Right lobe of liver (tissue), 6 donors: ENCODE data around the gene ZMIZ1. TPM values are rescaled to one million over a fixed set of nuclear protein-coding genes. Genes with fewer than 3 reads are reported as not detected.
A peak's percentile ranks its signal among the peaks of the same experiment; 100 is the strongest.

Experiments
- ATAC-seq, 4 donors: fragments of 200-7000 bp; cut with Tn5 transposase; one replicate each; pipeline ENCODE4 v1.9.1; 2020; ENCODE audit warnings: mild to moderate bottlenecking in 4 of 4, moderate library complexity in 4 of 4
- DNase-seq, 3 donors: peaks; one replicate each; pipeline ENCODE4 v3.0.0-alpha.2; 2020
- H3K27ac ChIP-seq, 3 donors: fragments of 200-600 bp; one replicate each; pipeline ENCODE4 v1.8.0; 2022
- H3K27me3 ChIP-seq, 2 donors: fragments of 200-600 bp; one replicate each; pipeline ENCODE4 v1.8.0; 2022
- H3K36me3 ChIP-seq, 4 donors: fragments of 200-600 bp; sonication (generic) in 1 of 4; one replicate each; pipeline versions ENCODE4 v1.5.1 to v1.8.0; 2017 to 2022; ENCODE audit warnings: control low read depth in 1 of 4
- H3K4me1 ChIP-seq, 4 donors: fragments of 200-600 bp; sonication (generic) in 1 of 4; one replicate each; pipeline versions ENCODE4 v1.5.1 to v1.8.0; 2017 to 2022; ENCODE audit warnings: control low read depth in 1 of 4
- H3K4me3 ChIP-seq, 3 donors: fragments of 200-600 bp; one replicate each; pipeline ENCODE4 v1.8.0; 2022
- H3K9me3 ChIP-seq, 4 donors: fragments of 200-600 bp; sonication (generic) in 1 of 4; one replicate each; pipeline versions ENCODE4 v1.5.1 to v1.8.0; 2017 to 2022; ENCODE audit warnings: control low read depth in 1 of 4
- CTCF ChIP-seq, 4 donors: fragments of 200-600 bp in 3 of 4; fragments of 450-650 bp in 1 of 4; IDR thresholded peaks; one replicate each; pipeline versions ENCODE4 v1.5.1 to v1.8.0; 2016 to 2022; ENCODE audit warnings: antibody characterized with exemption in 4 of 4, mild to moderate bottlenecking in 2 of 4
- POLR2A ChIP-seq: fragments of 450-650 bp; IDR thresholded peaks from one replicate; pipeline ENCODE4 v1.6.1; 2017; ENCODE audit warnings: antibody characterized with exemption, mild to moderate bottlenecking
- WGBS: methylation state at CpG from one replicate; pipeline ENCODE4 v1.1.6; 2018; ENCODE audit warnings: low coverage, low lambda C conversion rate; ENCODE audit not compliant: insufficient coverage; ENCODE audit errors: missing lambda C conversion rate; 5-methylcytosine and 5-hydroxymethylcytosine counted together
- intact Hi-C, 2 donors: fragments of 100-400 bp; cut with DNase I; formaldehyde crosslinking; loops; one replicate each; pipeline versions ENCODE4 v1.11.2 to v1.14.1; 2022
- total RNA-seq, 6 experiments: library from RNA; depleted of rRNA in 2 of 6; stranded (reverse); fragments of >200 nt in 2 of 6; fragmentation: NEBNext Ultra II Directional in 3 of 6; extraction: Animal tissue kit (Norgen Biotek cat#: 25700) in 3 of 6; gene quantifications; one replicate each; pipeline versions ENCODE4 v1.1.0 to v1.2.4, GENCODE V29; 2016 to 2023
- donor health status: DM: no; HTN: yes; CAD: no.
- donor health status: DM: no; HTN: no; CAD: no.
- donor health status: DM: no; HTN: no; CAD: no.
- donor health status: DM: no; HTN: yes; CAD: no.
- donor health status: DM: no; HTN: yes; CAD: no.

The ZMIZ1 gene
- total RNA-seq, 6 experiments from 2014 or later = 9.9 to 22.8 (median 12.3) TPM

- Histone ChIP-seq H3K36me3 (no peaks in the 10 kb centered on the region), H3K27ac (peak overlapping the region in 2 of 3 donors; percentile 29 to 64), H3K9me3 (no peaks in the 10 kb centered on the region), H3K4me3 (no peak overlapping the region), H3K4me1 (peaks cover 0 to 3% (median 0%) of the 10 kb centered on the region in 4 donors), H3K27me3 (no peaks in the 10 kb centered on the region)
- TF ChIP-seq POLR2A (no peak), CTCF (IDR thresholded peaks at IDR 0.05) (no peak)
- intact Hi-C loops = no loop called here
- WGBS = 90% methylated on average over 3 of the region's 3 CpGs
- DNase-seq (no peak), ATAC-seq (no peak)
Observed at GRCh38 chr10:79267499-79267898, 198.7 kb downstream of the ZMIZ1 start.

DNA sequence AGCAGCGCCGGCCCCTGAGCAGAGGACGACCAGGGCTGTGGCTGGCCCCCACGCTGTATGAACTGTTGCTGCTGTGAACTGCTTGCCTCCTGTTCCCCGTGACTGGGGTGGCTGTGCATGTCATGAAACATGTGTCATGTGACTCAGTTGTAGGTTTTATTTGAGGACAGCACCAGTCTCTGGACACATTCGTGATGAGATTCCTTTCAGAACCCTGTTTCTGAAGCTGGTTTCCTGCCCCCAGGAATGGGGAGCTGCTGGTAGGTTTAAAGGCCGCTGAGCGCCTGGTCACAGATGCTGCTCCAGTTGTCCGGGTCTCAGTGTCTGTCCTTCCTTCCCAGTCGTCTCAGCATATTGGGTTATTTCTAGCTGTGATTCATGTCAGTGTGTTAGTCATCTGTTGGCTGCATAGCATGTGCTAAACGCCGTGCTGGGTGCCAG is 199.4 kb downstream of the ZMIZ1 start:
- no peaks in the 10 kb centered on the region for H3K27me3 ChIP-seq
- no peaks in the 10 kb centered on the region for H3K36me3 ChIP-seq
- DNase-seq (no peak), ATAC-seq (no peak)
- intact Hi-C loops = no loop called here
- H3K27ac ChIP-seq = no peak overlapping the region
- no peak for TF ChIP-seq CTCF (IDR thresholded peaks at IDR 0.05)
- TF ChIP-seq POLR2A = no peak
- WGBS = 55% methylated on average over 9 of the region's 12 CpGs
- no peaks in the 10 kb centered on the region for H3K9me3 ChIP-seq
- H3K4me3 ChIP-seq = no peak overlapping the region
- H3K4me1 ChIP-seq = peaks cover 0 to 3% (median 0%) of the 10 kb centered on the region in 4 donors

DNA sequence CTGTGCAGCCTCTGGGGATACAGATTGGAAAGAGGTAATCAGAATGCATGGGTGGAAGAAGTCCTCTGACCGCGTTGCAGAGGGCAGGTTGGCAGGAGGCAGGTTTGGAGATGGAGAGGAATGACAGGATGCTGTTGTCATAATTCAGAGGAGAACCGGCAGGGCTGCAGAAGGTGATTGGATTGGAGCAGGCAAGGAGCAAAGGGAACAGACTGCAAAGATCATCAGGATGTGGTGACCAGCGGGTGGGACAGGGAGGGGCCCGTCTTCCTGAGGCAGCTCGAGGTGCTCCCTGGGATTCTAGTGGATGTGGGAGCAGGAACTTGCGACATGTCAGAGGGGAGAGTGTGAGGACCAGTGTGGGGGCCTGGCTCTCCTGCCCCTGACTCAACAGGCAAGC is 200.0 kb downstream of the ZMIZ1 start:
- DNase-seq = no peak
- no peak for ATAC-seq
- TF ChIP-seq CTCF (IDR thresholded peaks at IDR 0.05) (no peak), POLR2A (no peak)
- Histone ChIP-seq H3K27me3 (no peaks in the 10 kb centered on the region), H3K27ac (no peak overlapping the region), H3K4me3 (no peak overlapping the region), H3K4me1 (peaks cover 0 to 3% (median 0%) of the 10 kb centered on the region in 4 donors), H3K36me3 (no peaks in the 10 kb centered on the region), H3K9me3 (no peaks in the 10 kb centered on the region)
- WGBS = 54% methylated on average over 6 of the region's 7 CpGs
- intact Hi-C loops = no loop called here

- DNase-seq = no peak
- H3K4me1 ChIP-seq = peaks cover 0 to 6% (median 0%) of the 10 kb centered on the region in 4 donors
Observed at GRCh38 chr10:79269443-79269842, 200.7 kb downstream of the ZMIZ1 start.

More at GRCh38 chr10:79269443-79269842, 200.7 kb downstream of the ZMIZ1 start:
- Histone ChIP-seq H3K9me3 (no peaks in the 10 kb centered on the region), H3K27me3 (no peaks in the 10 kb centered on the region), H3K36me3 (no peaks in the 10 kb centered on the region), H3K4me3 (no peak overlapping the region), H3K27ac (no peak overlapping the region)
- ATAC-seq = no peak
- intact Hi-C loops = no loop called here
- no peak for TF ChIP-seq CTCF (IDR thresholded peaks at IDR 0.05)
- TF ChIP-seq POLR2A = no peak
- WGBS = 97% methylated on average over 5 of the region's 6 CpGs
